HG02885 (cell line): ENCODE measurements around the gene ATP9A.

Experiments used
- ATAC-seq: cut with Tn5 transposase; IDR thresholded peaks from one replicate; pipeline ENCODE4 v1.9.1; 2021; ENCODE audit warnings: mild to moderate bottlenecking; ENCODE audit not compliant: unreplicated experiment, poor library complexity

ATP9A gene

DNA sequence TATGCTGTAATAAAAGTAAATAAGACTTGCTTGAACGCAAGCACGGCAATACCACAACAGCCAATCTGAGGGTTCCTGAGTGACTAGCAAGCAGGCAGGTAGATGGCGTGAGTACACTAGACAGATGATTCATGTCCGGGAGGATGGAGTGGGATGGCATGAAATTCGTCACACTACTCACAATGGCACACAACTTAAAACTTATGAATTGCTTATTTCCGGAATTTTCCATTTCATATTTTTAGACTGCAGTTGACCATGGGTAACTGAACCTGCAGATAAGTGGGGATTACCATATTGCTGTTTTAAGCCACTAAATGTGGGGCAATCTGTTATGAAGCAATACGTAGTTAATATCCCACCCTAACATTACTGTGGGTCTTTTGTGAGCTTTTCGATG is 132.1 kb downstream of the ATP9A start:
- ATAC-seq = no peak

DNA sequence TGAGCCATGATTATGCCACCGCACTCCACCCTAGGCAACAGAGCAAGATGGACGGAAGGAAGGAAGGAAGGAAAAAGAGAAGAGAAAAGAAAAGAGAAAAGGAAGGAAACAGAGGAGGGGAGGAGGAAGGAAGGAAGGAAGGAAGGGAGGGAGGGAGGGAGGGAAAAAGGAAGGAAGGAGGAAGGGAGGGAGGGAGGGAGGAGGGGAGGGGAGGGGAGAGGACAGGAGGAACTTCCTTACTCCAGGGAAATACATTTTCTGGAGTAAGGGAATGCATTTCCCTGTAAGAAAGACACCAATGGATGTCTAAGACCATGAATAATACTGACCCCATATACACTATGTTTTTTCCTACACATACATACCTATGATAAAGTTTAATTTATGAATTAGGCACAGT is 132.5 kb downstream of the ATP9A start:
- no peak for ATAC-seq

DNA sequence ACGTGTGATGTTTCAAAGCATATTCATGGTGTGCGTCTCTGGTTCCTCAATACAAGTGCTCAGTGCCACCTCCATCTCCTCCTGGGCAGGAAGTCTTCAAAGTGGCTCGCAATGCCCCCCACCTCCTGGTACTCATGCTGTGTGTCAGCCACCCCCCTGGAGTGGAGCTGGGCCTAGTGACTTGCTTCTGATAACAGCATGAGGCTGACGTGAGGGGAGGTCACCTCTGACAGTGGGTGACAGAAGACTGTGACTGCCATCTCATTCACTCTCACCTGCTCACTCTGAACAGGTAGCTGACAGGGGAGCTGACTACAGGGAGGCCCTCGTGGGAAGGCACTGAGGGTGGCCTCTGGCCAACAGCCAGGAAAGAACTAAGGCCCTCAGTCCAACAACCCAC is 133.3 kb downstream of the ATP9A start:
- ATAC-seq = no peak

DNA sequence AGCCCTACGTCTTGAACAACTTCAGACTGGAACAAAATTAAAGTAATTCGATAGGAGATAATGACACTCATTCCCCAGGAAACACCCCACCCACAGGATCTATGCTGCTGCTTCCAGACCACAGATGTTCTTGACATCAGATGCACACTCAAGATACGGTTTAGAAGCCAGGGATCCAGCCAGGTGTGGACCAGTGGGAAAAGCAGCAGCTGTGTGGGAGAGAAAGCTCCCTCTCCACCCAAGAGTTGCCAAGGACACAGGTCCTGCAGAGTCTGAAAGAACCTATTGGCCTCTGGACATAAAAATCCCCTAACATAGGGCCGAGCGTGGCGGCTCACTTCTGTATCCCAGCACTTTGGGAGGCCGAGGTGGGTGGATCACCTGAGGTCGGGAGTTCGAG is 133.9 kb downstream of the ATP9A start:
- no peak for ATAC-seq

DNA sequence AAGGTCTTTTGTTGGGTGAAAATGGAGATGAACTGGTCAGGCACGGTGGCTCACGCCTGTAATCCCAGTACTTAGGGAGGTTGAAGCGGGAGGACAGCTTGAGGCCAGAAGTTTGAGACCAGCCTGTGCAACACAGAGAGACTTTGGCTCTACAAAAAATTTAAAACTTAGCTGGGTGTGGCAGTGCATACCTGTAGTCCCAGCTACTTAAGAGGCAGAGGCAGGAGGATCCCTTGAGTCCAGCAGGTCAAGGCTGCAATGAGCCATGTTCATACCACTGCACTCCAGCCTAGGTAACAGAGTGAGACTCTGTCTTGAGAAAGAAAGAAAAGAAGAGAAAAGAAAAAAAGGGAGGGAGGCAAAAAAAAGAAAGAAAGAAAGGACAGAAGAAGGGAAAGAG is 134.8 kb downstream of the ATP9A start:
- ATAC-seq = no peak

DNA sequence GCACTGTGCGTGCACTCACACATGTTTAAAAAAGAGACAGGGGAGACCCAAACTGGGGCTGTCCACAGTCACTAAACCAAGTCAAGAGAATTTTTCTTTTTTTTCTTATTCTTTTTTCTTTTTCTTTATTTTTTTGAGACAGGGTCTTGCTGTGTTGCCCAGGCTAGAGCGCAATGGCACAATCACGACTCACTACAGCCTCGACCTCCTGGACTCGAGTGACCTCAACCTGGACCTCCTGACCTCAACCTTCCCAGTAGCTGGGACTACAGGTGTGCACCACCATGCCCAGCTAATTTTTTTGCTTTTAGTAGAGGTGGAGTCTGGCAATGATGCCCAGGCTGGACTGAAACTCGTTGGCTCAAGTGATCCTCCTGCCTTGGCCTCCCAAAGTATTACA is 136.2 kb downstream of the ATP9A start:
- ATAC-seq = no peak

DNA sequence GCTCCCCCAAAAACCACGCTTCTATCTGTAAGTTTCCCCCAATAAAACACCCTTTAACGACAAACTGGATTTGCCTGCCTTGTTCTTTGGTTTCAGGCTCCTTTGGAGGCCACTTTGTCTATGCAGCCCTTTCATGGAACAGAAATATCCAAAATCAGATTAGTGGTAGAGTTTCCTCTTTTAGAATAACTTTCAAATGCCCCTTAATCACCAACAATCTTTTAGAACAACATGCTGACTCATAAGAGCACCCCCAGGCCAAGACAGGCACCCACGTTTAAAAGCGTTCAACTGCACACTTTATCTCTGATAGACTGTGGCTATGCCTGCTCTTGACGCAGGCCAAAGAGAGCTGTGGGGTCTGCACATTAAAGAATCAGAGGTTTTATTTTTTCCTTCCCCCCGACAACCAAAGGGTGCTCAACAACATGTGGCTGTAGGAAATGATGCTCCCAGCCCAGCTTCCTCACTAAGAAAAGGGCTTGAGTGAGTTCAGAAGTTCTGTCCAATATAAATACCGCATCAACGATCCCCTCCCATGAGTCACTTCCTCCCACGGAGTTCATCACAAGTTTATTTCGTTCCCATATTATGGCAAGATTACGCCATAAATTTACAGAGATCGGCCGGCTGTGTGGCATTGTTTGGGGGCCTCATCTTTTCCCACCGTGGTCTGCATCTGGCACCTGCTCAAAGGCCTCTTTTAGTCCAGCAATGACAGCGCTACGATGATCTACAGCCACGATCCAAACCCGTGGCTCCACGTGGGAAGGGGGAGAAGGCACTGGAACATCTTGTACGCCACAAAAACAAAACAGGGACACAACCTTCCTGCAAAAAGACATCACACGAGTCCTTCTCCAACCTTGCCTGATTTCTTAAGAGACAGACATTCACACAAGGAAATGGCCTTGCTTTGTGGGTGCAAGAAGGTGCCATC is 136.9 kb downstream of the ATP9A start:
- ATAC-seq = no peak

DNA sequence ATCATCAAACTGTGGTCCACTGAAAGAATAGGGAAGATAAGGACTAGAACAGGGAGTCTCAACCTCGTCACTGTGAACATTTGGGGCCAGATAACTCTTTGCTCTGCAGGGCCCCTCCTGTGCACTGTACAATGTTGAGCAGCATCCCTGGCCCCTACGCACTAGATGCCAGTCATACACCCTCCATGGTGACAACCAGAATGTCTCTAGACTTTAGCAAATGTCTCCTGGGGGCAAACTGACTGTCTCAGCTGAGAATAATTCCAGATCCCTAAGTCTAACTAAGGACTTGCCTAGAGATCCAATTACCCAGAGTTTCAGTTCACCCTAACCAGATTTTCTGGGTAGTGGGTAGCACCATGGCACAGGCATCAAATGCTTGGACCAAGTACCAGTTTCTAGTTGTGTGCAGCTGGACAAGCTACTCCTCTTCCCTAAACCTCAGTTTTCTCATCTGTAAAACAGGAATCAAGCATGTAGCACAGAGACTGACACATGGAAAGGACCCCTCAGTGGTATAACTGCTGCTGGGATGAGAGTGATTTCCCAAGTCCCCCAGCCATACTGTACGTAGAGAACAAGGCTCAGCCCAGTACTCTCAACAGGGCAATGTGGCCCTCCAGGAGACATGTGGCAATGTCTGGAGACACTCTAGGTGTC is 138.7 kb downstream of the ATP9A start:
- no peak for ATAC-seq

DNA sequence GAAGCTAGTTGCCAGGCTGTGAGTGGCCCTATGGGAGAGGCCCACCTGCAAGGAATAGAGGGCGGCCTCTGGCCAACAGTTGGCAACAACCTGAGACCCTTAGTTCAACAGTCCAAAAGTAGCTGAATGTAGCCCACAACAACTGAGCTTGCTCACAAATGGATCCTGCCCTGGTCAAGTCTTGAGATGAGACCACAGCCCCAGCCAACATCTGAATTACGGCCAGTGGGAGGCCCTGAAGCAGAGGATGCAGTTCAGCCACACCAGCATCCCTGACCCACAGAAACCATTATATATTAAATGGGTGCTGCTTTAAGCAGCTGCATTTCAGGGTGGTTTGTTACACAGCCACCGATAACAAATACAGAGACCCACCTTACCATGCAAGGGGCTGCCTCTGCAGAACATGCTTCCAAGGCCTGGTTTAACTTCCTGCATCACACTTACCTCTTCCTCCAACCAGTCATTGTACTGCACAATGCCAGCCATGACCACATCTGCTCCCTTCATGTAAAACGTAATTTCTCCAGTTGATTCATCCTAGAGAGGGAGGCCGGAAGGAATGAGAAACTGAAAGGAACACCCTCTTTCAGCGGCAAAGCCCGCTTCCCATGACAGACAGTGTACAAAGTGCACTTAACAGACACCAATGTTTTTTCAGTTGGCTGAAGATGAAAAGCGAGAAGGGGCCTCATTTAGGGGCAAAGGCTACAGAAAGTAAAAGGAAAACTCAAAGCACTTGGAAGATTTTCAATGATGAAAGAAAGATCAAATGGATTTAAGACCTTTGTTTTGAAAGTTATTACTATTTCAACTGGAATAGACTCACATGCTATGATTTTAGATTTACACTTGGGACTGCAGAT is 139.4 kb downstream of the ATP9A start:
- no peak for ATAC-seq

DNA sequence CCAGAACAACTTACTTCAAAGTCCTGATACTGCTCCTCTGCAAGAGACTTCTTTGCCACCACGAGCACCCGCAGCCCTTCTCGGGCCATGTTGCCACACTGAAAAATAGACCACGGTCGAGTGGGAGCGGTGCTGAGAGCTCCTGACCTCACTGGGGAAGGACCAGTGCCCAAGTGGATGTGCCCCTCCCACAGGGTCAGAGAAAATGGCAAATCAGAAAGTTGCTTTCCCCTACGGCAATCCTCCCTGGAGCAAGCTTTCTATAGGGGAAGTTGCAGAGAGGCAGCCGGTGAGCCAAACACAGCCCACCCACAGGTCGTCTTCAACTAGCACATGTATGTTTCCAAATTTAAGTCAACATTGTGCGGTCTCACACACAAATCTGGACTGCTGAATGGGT is 140.6 kb downstream of the ATP9A start:
- ATAC-seq = no peak

DNA sequence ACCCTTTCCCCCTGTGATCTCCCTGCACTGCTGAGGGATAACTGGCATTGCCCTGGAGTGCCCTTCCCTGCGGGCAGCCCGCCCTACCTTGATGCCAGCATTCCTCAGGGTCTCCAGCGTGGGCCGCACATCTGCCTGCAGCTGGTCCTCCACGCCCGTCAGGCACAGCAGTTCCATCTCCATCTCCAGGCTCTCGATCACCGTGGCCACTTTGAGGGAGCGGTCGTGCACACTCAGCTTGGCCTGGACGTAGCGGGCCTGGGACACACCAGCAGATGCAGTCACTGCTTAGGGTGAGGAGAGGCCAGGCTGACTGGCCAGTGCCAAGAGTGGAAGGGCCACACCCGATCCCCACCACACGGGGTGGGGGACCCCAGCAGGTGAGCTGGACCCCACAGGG is 143.1 kb downstream of the ATP9A start:
- no peak for ATAC-seq

DNA sequence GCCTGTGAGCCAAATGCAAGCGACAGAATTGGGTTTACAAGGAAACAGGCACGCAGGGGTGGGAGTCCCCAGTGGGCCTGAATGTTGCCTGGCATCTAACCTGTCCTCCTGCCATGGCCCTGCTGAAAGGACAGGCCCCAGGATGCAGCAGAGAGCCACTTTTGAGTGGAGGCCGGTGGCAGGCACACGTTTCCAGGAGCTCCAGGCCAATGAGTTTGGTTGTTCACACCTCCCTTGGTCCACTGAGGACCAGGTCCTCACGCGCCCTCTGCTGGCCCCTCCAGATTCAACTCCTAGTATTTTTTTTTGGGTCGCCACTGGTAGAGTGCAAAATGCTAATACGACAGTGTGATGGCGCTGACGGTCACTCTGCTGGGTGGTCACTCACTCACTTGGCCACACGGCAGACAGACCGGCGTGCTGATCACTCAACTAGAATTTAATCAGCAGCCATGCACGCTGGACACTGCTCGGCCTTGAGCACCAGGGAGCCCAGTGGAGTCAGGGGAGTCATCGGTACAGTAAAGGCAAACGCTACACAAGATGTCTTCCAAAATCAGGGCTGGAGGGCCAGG is 143.9 kb downstream of the ATP9A start:
- ATAC-seq = peak; percentile 61

DNA sequence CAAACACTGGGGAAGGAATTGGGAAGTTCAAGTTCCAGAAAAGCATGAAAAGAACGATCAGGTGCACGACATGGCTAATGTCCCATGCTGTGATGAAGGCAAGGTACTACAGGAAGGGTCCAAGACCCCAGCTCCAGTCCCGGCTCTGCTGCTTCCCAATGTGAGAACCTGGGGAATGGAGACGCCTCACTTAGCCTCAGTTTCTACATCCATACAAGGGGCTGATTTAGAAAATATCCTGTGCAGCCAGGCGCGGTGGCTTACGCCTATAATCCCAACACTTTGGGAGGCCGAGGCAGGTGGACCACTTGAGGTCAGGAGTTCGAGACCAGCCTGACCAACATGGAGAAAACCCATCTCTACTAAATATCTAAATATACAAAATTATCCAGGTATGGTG is 144.9 kb downstream of the ATP9A start:
- ATAC-seq = no peak

DNA sequence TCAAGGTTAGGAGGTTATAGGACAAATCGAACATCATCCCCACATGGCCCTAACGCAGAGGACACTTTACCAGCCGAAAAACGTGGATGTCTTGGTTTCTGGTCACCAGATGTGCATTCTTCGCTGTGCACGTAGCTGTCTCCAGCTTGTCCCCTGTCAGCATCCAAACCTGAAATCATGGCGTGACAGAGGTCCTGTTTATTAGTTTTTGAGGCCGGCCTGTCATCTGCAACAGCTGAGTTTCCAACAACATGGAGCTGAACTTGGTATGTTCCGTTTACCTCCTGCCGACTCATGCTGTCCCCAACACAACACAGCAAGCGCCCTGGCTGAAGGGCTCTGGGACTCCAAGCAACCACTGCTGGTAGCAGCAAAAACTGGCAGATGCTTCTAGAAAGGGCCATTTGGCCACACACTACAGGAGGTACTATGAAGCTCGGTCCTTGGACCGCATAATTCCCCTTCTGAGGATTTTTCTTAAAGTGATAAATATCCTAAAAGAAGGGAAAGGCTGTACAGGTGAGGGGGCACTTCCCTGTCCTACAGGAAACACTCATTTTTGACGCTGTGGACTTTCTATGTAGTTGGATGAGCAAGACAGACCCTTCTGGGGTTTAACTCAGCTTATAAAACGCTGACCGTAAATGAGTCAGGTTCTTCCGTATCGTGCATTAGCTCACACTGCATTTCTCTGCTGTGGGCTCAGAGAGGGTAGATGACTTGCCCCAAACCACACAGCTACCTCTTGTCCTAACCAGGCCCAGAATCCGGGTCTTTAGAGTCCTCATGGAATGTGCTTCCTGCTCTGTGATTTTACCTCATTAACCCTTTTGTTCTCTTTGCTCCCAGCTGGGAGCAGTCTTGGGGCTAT is 146.0 kb downstream of the ATP9A start:
- no peak for ATAC-seq

DNA sequence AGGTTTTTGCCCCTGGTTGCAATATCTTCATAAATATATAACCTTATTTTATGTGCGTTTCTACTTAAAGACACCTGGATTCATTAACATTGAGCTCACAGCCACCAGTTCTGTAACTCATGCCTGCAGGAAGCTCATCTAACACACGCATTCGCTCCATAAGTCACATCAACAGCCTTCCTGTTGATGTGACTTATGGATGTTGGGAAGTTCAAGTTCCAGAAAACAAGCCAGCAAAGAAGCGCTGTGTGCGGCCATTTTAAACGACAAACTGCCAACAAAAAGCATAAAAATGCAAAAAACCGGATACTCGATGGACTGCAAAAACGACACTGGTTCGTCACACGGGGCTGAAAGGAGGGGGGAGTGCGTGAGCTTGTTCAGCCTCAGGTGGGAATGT is 147.8 kb downstream of the ATP9A start:
- ATAC-seq = no peak

DNA sequence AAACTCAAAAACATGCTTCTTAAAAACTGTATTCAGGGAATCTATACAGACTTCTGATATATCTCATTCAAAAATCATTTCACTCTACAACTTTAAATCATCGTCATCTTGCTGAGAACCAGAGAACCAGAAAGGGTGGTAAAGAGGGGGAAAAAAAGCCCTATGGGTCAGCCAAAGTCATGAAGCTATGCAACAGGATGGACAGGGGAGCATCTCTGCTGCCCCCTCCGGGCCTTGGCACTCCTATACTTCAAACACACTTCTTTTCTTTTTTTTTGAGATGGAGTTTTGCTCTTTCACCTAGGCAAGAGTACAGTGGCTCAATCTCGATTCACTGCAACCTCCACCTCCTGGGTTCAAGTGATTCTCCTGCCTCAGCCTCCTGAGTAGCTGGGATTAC is 152.1 kb downstream of the ATP9A start:
- ATAC-seq = no peak

DNA sequence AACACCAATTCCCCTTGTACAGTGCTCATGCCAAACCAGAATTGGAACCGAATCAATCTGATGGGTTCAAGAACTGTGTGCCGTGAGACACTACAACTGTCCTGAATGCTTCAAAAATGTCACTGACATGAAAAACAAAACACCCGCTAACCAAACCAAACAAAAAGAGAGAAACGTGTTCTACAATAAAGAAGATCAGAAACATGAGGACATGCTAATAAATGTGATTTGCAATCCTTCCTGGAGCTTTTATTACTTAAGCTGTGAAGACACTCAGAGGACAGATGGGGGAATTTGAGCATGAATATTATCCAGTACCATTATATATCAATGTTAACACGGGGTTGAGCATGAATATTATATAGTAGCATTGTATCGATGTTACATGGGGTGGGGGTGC is 153.5 kb downstream of the ATP9A start:
- ATAC-seq = no peak

DNA sequence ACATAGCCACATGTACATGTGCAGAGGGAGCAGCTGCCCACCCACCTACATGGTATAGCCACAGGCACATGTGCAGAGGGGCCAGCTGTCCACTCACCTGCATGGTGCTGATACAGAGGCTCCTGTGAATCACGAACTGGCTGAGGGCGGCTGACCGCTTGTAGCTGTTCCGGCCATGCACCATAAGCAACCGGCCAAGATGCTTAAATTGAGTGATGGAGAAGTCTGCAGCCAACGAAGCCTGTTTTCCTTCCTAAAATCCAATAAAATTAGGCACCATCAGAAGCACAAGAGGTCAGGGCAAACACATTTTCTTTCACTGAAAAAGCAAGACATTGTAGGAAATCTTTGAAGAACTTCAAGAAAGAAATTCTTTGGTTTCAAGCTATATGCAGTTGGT is 154.6 kb downstream of the ATP9A start:
- ATAC-seq = no peak

DNA sequence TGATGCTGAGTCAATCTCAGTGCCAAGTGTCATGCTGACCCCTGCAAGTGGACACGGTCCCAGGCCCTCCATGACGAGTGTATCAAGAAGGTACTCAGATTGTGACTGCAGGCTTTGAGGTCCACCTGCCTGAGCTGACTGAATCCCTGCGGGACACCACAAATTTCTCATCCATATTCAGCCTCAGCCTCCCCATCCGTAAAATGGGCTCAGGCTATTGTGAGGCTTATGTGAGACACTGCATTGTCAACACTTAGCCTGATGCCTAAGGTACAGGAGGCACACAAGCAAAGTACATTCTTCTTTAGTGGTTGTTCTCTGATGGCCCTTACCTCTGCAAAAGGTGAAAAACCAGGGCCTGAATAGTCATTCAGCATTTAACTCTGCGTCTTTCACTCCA is 155.3 kb downstream of the ATP9A start:
- no peak for ATAC-seq

DNA sequence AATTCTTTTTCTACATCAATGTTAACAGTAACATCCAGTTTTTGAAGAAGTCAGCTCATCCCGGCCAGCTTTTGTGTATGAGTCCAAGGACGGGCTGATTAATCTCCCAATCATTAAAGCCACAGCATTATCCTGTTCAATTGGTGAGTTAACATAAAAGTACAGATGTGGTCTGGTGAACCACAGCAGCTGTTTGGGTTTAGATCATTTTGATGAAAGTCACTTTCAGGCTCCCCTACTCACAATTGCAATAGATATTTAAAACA is 156.6 kb downstream of the ATP9A start:
- ATAC-seq = no peak
